ENCODE measurements around the gene RPA1.

Gene RPA1

GRCh38 chr17:1912146-1912545, 82.3 kb downstream of the RPA1 start:
- DNase-seq: no peak

- DNase-seq: no peak
Measured at GRCh38 chr17:1913702-1914101, 83.9 kb downstream of the RPA1 start.

- DNase-seq: no peak
Measured at GRCh38 chr17:1914661-1915083, 84.9 kb downstream of the RPA1 start.

GRCh38 chr17:1915889-1916288, 86.1 kb downstream of the RPA1 start:
- no peak for DNase-seq

GRCh38 chr17:1916316-1916715, 86.5 kb downstream of the RPA1 start:
- no peak for DNase-seq

GRCh38 chr17:1916963-1917715, 87.3 kb downstream of the RPA1 start:
- DNase-seq: no peak

- DNase-seq: no peak
Measured at GRCh38 chr17:1918346-1919162, 88.7 kb downstream of the RPA1 start.

GRCh38 chr17:1919201-1919600, 89.4 kb downstream of the RPA1 start:
- DNase-seq: no peak

- DNase-seq: no peak
Measured at GRCh38 chr17:1920948-1921351, 91.1 kb downstream of the RPA1 start.

GRCh38 chr17:1928976-1929375, 99.2 kb downstream of the RPA1 start:
- DNase-seq: no peak

GRCh38 chr17:1930337-1930645, 100.5 kb downstream of the RPA1 start:
- DNase-seq: no peak

GRCh38 chr17:1931844-1932579, 102.2 kb downstream of the RPA1 start:
- peak; percentile 15 for DNase-seq

- DNase-seq: no peak
Measured at GRCh38 chr17:1933875-1934715, 104.3 kb downstream of the RPA1 start.

- DNase-seq: no peak
Measured at GRCh38 chr17:1934901-1935300, 105.1 kb downstream of the RPA1 start.

GRCh38 chr17:1936766-1937165, 107.0 kb downstream of the RPA1 start:
- no peak for DNase-seq

GRCh38 chr17:1937461-1937860, 107.7 kb downstream of the RPA1 start:
- no peak for DNase-seq

- no peak for DNase-seq
Measured at GRCh38 chr17:1939981-1940809, 110.4 kb downstream of the RPA1 start.

GRCh38 chr17:1940810-1941185, 111.0 kb downstream of the RPA1 start:
- no peak for DNase-seq

- no peak for DNase-seq
Measured at GRCh38 chr17:1941272-1942065, 111.7 kb downstream of the RPA1 start.

- DNase-seq: no peak
Measured at GRCh38 chr17:1942066-1942365, 112.2 kb downstream of the RPA1 start.
